Measurements from ENCODE around the gene ZNF416. TPM values are rescaled to one million over a fixed set of nuclear protein-coding genes. Genes with fewer than 3 reads are reported as not detected.

ZNF416 gene
- total and polyA plus RNA-seq, 2 of the 8 experiments (the other 6 are each of a cell fraction or from before 2014, with no cell fraction given) = 3.2 to 10.3 TPM

GRCh38 chr19:57587529-57587928, 8.8 kb upstream of the ZNF416 start:
- POLR2A ChIA-PET (ENCODE audit: partially characterized antibody) = no interaction called here
- peaks cover 19% of the 10 kb centered on the region for H3K79me1 ChIP-seq (ENCODE audit: low read depth, low read length)
- no peak overlapping the region for H3K4ac ChIP-seq (replicated peaks; ENCODE audit: insufficient read length, low read depth, low read length)
- H3K9me3 ChIP-seq (ENCODE audit: insufficient read depth in 2 of 2, low read depth in 1 of 2, low read length in 1 of 2) = peaks cover 54 to 56% of the 10 kb centered on the region in 2 experiments
- DNase-seq (ENCODE audit: low read depth in 1 of 2, low spot score in 2 of 2) (no peak), FAIRE-seq (no peak)
- no peak overlapping the region for H3K27ac ChIP-seq (ENCODE audit: low read depth, low read length)
- H3K56ac ChIP-seq (replicated peaks; ENCODE audit: insufficient read length, low read depth, low read length) = no peak overlapping the region
- no peak overlapping the region for H3K18ac ChIP-seq (ENCODE audit: extremely low read depth, low read length)
- H3K4me2 ChIP-seq (ENCODE audit: insufficient read depth in 1 of 2, low read depth in 2 of 2, low read length in 2 of 2) = no peak overlapping the region
- WGBS, 2 experiments (ENCODE audit: extremely low coverage in 1 of 2, insufficient coverage in 1 of 2, insufficient read length in 1 of 2, insufficient replicate concordance in 2 of 2, low coverage in 1 of 2, low lambda C conversion rate in 2 of 2, missing lambda C conversion rate in 1 of 2) = 89% methylated on average over 1 of the region's 1 CpG; no CpG with 5 or more reads in 1 of the 2 experiments
- H3K23me2 ChIP-seq (ENCODE audit: low read depth, low read length) = peaks cover 12% of the 10 kb centered on the region; the same call in 1 of the 2 replicates
- H2BK12ac ChIP-seq (ENCODE audit: low read depth, low read length) = no peak overlapping the region
- H3K14ac ChIP-seq (ENCODE audit: insufficient read length) = no peak overlapping the region
- no peaks in the 10 kb centered on the region for H4K20me1 ChIP-seq (replicated peaks in 1 of 2; ENCODE audit: control insufficient read depth in 1 of 2, insufficient read depth in 2 of 2, low read length in 2 of 2)
- peaks cover 31 to 68% (median 56%) of the 10 kb centered on the region in 4 experiments for H3K36me3 ChIP-seq (ENCODE audit: control insufficient read depth in 2 of 4, insufficient read depth in 4 of 4, low read length in 3 of 4)
- H3K4me3 ChIP-seq (ENCODE audit: extremely low read depth in 1 of 4, insufficient read depth in 2 of 4, low read depth in 3 of 4, low read length in 4 of 4) = no peak overlapping the region
- H4K8ac ChIP-seq (ENCODE audit: extremely low read depth, insufficient read depth, low read length) = no peak overlapping the region
- H4K5ac ChIP-seq (ENCODE audit: insufficient read length, low read depth, low read length) = no peak overlapping the region
- H2AK5ac ChIP-seq (ENCODE audit: low read depth, low read length) = no peak overlapping the region
- H2BK20ac ChIP-seq (ENCODE audit: low read length) = no peak overlapping the region
- no peak overlapping the region for H3K9ac ChIP-seq (replicated peaks in 1 of 4; ENCODE audit: extremely low read depth in 1 of 4, low read depth in 3 of 4, low read length in 3 of 4)
- H2BK5ac ChIP-seq (ENCODE audit: low read depth, low read length) = no peak overlapping the region
- H2BK15ac ChIP-seq (ENCODE audit: low read length) = no peak overlapping the region
- no peak overlapping the region for H2AFZ ChIP-seq (ENCODE audit: low read length)
- CTCF ChIA-PET (ENCODE audit: partially characterized antibody) = no interaction called here
- no peak overlapping the region for H2BK120ac ChIP-seq (replicated peaks; ENCODE audit: low read depth, low read length)
- TF ChIP-seq HDAC6 (IDR thresholded peaks at IDR 0.05; ENCODE audit: low read depth, low read length) = no peak
- TF ChIP-seq FOSL1 (IDR thresholded peaks at IDR 0.05; ENCODE audit: insufficient read depth, low read depth, low read length) = no peak
- TF ChIP-seq KDM4A (IDR thresholded peaks at IDR 0.05; ENCODE audit: low read depth, low read length, severe bottlenecking) = no peak
- no peak for TF ChIP-seq BCL11A (IDR thresholded peaks at IDR 0.05; ENCODE audit: low read depth in 2 of 2, low read length in 2 of 2)
- TF ChIP-seq BRCA1 (IDR thresholded peaks at IDR 0.05; ENCODE audit: low read depth, low read length) = no peak
- TF ChIP-seq NRF1 (IDR thresholded peaks at IDR 0.05; ENCODE audit: low read depth, low read length) = no peak
- no peak for TF ChIP-seq TBP (IDR thresholded peaks at IDR 0.05; ENCODE audit: low read depth, low read length)
- TF ChIP-seq SIN3A (conservative IDR thresholded peaks at IDR 0.05 in 1 of 2, IDR thresholded peaks at IDR 0.05 in 1 of 2; ENCODE audit: low read depth in 1 of 2, low read length in 2 of 2) = no peak
- H3K4me1 ChIP-seq (replicated peaks in 1 of 4; ENCODE audit: control insufficient read depth in 3 of 4, insufficient read depth in 4 of 4, low read length in 3 of 4) = peaks cover 4 to 13% (median 8%) of the 10 kb centered on the region in 4 experiments; a peak in 6 of 7 replicates
- no peak overlapping the region for H3K23ac ChIP-seq (ENCODE audit: insufficient read length)
- no peak overlapping the region for H4K91ac ChIP-seq (replicated peaks; ENCODE audit: insufficient read length, low read length)
- peaks cover 0 to 5% (median 2%) of the 10 kb centered on the region in 4 experiments; a peak in 2 of 7 replicates for H3K27me3 ChIP-seq (replicated peaks in 1 of 4; ENCODE audit: control insufficient read depth in 3 of 4, extremely low read depth in 1 of 4, insufficient read depth in 3 of 4, low read length in 3 of 4)
- peaks cover 11 to 40% of the 10 kb centered on the region in 2 experiments for H3K79me2 ChIP-seq (ENCODE audit: control insufficient read depth in 1 of 2, insufficient read depth in 2 of 2, low read length in 2 of 2)
